IPS-18c (cell line): Measurements from ENCODE around the gene MAGED4.
"Not testable (repeated sequence)": the region's sequence is repeated elsewhere in the genome, so short reads cannot be mapped to it uniquely, and the experiment has no call there.

Experiments used
- H3K4me3 ChIP-seq: 2 replicates; pipeline ENCODE4 v1.7.0; 2013; ENCODE audit warnings: low read depth, mild to moderate bottlenecking, low read length, moderate library complexity; ENCODE audit not compliant: insufficient read depth
- H3K9me3 ChIP-seq: one replicate; pipeline ENCODE4 v1.6.1; 2013; ENCODE audit warnings: mild to moderate bottlenecking, low read length, moderate library complexity; ENCODE audit not compliant: control insufficient read depth, insufficient read depth

MAGED4 gene

GRCh38 chrX:52184440-52185077 is at the start of gene MAGED4:
Gene MAGED4, plus strand, starts transcription at chrX:52184888. Its CDS starts 1,035 bp downstream, at chrX:52185923.
- H3K9me3 ChIP-seq, H3K4me3 ChIP-seq: not testable (repeated sequence)

GRCh38 chrX:52138830-52139544 is 45.7 kb upstream of the MAGED4 start:
- Histone ChIP-seq H3K4me3 (no peak overlapping the region), H3K9me3 (peaks cover 9% of the 10 kb centered on the region)

- H3K9me3 ChIP-seq, result peaks cover 8% of the 10 kb centered on the region
- H3K4me3 ChIP-seq, result no peak overlapping the region
Observed at GRCh38 chrX:52139545-52139895, 45.2 kb upstream of the MAGED4 start.

- H3K9me3 ChIP-seq, result peaks cover 8% of the 10 kb centered on the region
Observed at GRCh38 chrX:52140020-52140419, 44.7 kb upstream of the MAGED4 start.

GRCh38 chrX:52150667-52151066 is 34.0 kb upstream of the MAGED4 start:
- H3K9me3 ChIP-seq, H3K4me3 ChIP-seq: not testable (repeated sequence)

More at GRCh38 chrX:52140020-52140419, 44.7 kb upstream of the MAGED4 start:
- H3K4me3 ChIP-seq, result no peak overlapping the region

- H3K4me3 ChIP-seq, H3K9me3 ChIP-seq: not testable (repeated sequence)
Observed at GRCh38 chrX:52160140-52160539, 24.5 kb upstream of the MAGED4 start.

GRCh38 chrX:52166840-52167239 is 17.8 kb upstream of the MAGED4 start:
- H3K9me3 ChIP-seq, result peaks cover 3% of the 10 kb centered on the region
- H3K4me3 ChIP-seq, result no peak overlapping the region

GRCh38 chrX:52171055-52171454 is 13.6 kb upstream of the MAGED4 start:
- not testable (repeated sequence) for H3K9me3 ChIP-seq, H3K4me3 ChIP-seq

- not testable (repeated sequence) for H3K4me3 ChIP-seq, H3K9me3 ChIP-seq
Observed at GRCh38 chrX:52185078-52185453, 378 bp downstream of the MAGED4 start.

GRCh38 chrX:52211405-52211804 is 26.7 kb downstream of the MAGED4 start:
- not testable (repeated sequence) for H3K4me3 ChIP-seq, H3K9me3 ChIP-seq

- Histone ChIP-seq H3K9me3 (no peaks in the 10 kb centered on the region), H3K4me3 (no peak overlapping the region)
Observed at GRCh38 chrX:52213276-52213675, 28.6 kb downstream of the MAGED4 start.

- peaks cover 2% of the 10 kb centered on the region for H3K9me3 ChIP-seq
- H3K4me3 ChIP-seq, result no peak overlapping the region
Observed at GRCh38 chrX:52216541-52216940, 31.9 kb downstream of the MAGED4 start.

GRCh38 chrX:52217494-52218160 is 32.9 kb downstream of the MAGED4 start:
- Histone ChIP-seq H3K4me3 (no peak overlapping the region), H3K9me3 (peaks cover 2% of the 10 kb centered on the region)

- peaks cover 2% of the 10 kb centered on the region for H3K9me3 ChIP-seq
- no peak overlapping the region for H3K4me3 ChIP-seq
Observed at GRCh38 chrX:52220936-52221335, 36.2 kb downstream of the MAGED4 start.
